Thyroid gland (tissue), 4 donors: ENCODE results near the gene EPHA10.

Source experiments
- POLR2A ChIP-seq, 2 donors: fragments of 450-650 bp; IDR thresholded peaks; one replicate each; pipeline ENCODE4 v1.6.1; 2017; ENCODE audit warnings: antibody characterized with exemption in 2 of 2, mild to moderate bottlenecking in 2 of 2, moderate library complexity in 1 of 2
- TF ChIP-seq, protein P1 (sequence below), 6 experiments: fragments of 200-600 bp in 3 of 6; fragments of 450-650 bp in 3 of 6; sonication (generic) in 3 of 6; IDR thresholded peaks; one replicate each; pipeline ENCODE4 v1.5.1; 2016 to 2019; ENCODE audit warnings: antibody characterized with exemption in 6 of 6, mild to moderate bottlenecking in 2 of 6, inconsistent platforms in 1 of 6, moderate library complexity in 1 of 6

DNA sequence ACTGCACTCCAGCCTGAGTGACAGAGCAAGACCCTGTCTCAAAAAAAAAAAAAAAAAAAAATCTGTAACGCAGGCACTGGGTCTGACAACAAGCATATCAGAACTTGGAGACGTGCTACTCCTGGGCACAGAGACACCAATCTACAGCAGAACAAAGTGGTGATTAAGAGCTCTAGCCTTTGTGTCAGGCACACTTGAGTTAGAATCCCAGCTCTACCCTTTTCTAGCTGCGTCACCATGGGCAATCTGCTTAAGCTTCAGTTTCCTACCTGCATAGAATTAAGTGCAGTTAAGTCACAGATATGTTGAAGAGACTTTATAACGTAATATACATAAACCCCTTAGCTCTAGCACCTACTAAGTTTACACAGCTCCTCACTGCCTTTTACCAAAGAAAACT is 76.0 kb downstream of the EPHA10 start:
- TF ChIP-seq, protein P1, sequence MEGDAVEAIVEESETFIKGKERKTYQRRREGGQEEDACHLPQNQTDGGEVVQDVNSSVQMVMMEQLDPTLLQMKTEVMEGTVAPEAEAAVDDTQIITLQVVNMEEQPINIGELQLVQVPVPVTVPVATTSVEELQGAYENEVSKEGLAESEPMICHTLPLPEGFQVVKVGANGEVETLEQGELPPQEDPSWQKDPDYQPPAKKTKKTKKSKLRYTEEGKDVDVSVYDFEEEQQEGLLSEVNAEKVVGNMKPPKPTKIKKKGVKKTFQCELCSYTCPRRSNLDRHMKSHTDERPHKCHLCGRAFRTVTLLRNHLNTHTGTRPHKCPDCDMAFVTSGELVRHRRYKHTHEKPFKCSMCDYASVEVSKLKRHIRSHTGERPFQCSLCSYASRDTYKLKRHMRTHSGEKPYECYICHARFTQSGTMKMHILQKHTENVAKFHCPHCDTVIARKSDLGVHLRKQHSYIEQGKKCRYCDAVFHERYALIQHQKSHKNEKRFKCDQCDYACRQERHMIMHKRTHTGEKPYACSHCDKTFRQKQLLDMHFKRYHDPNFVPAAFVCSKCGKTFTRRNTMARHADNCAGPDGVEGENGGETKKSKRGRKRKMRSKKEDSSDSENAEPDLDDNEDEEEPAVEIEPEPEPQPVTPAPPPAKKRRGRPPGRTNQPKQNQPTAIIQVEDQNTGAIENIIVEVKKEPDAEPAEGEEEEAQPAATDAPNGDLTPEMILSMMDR (IDR thresholded peaks at IDR 0.05): no peak
- TF ChIP-seq POLR2A (IDR thresholded peaks at IDR 0.05): no peak
